WTC11 (cell line): Measurements from ENCODE around the gene THSD4. TPM values are rescaled to one million over a fixed set of nuclear protein-coding genes. Genes with fewer than 3 reads are reported as not detected.

Source experiments
- ATAC-seq: fragments of 200-7000 bp; cut with Tn5 transposase; 2 replicates; pipeline ENCODE4 v1.10.0; 2021; ENCODE audit warnings: mild to moderate bottlenecking, moderate library complexity
- CTCF ChIA-PET: fragments of 300-600 bp; sonication (Branson Sonifier 250); formaldehyde crosslinking; loops from one replicate; lab custom pipeline; 2021; ENCODE audit warnings: antibody characterized with exemption; lab: Charles Lee
- POLR2A ChIA-PET: fragments of 350-600 bp; sonication (Branson Sonifier 250); formaldehyde crosslinking; loops from one replicate; lab custom pipeline; 2021; ENCODE audit warnings: antibody characterized with exemption; lab: Charles Lee
- DNase-seq: peaks from one replicate; pipeline ENCODE4 v3.0.0; 2021; ENCODE audit warnings: low spot score
- H3K27ac Mint-ChIP-seq: 2 replicates; pipeline ENCODE4 v1.8.0; 2021; ENCODE audit warnings: mixed read lengths
- H3K27me3 Mint-ChIP-seq: 2 replicates; pipeline ENCODE4 v1.8.0; 2021; ENCODE audit warnings: low read depth, mild to moderate bottlenecking, moderate library complexity, mixed read lengths
- H3K36me3 Mint-ChIP-seq: 2 replicates; pipeline ENCODE4 v1.8.0; 2021; ENCODE audit warnings: mixed read lengths
- H3K4me1 Mint-ChIP-seq: 2 replicates; pipeline ENCODE4 v1.8.0; 2022; ENCODE audit warnings: mixed read lengths
- H3K4me3 Mint-ChIP-seq: 2 replicates; pipeline ENCODE4 v1.8.0; 2021; ENCODE audit warnings: mild to moderate bottlenecking, moderate library complexity, mixed read lengths
- H3K9me3 Mint-ChIP-seq: 2 replicates; pipeline ENCODE4 v1.8.0; 2021; ENCODE audit warnings: mixed read lengths
- AR ChIP-seq: fragments of 250-450 bp; sonication (Bioruptor Pico); IDR thresholded peaks from 2 replicates; pipeline ENCODE4 v1.9.0; 2021; ENCODE audit warnings: mild to moderate bottlenecking
- CTCF ChIP-seq: fragments of 200-600 bp; IDR thresholded peaks from 2 replicates; pipeline ENCODE4 v1.8.0; 2022; ENCODE audit warnings: antibody characterized with exemption
- E2F1 ChIP-seq: sonication (generic); formaldehyde crosslinking; IDR thresholded peaks from 2 replicates; pipeline ENCODE4 v1.8.0; 2022; ENCODE audit warnings: mild to moderate bottlenecking, missing genetic modification reagents
- FOXK1 ChIP-seq: sonication (generic); formaldehyde crosslinking; IDR thresholded peaks from 2 replicates; pipeline ENCODE4 v1.8.0; 2022; ENCODE audit warnings: mild to moderate bottlenecking, moderate library complexity, missing genetic modification reagents
- IRF1 ChIP-seq: sonication (generic); formaldehyde crosslinking; IDR thresholded peaks from 2 replicates; pipeline ENCODE4 v1.8.0; 2023; ENCODE audit warnings: missing genetic modification reagents
- IRF2 ChIP-seq: sonication (generic); formaldehyde crosslinking; IDR thresholded peaks from 2 replicates; pipeline ENCODE4 v1.8.0; 2022; ENCODE audit warnings: low read depth, missing genetic modification reagents, borderline replicate concordance
- JAZF1 ChIP-seq: fragments of 250-450 bp; sonication (Bioruptor Pico); IDR thresholded peaks from 2 replicates; pipeline ENCODE4 v1.9.0; 2021; ENCODE audit warnings: moderate library complexity, mild to moderate bottlenecking, inconsistent platforms
- JUN ChIP-seq: sonication (generic); formaldehyde crosslinking; IDR thresholded peaks from 2 replicates; pipeline ENCODE4 v1.8.0; 2023; ENCODE audit warnings: mild to moderate bottlenecking, missing genetic modification reagents
- NFYB ChIP-seq: sonication (generic); formaldehyde crosslinking; conservative IDR thresholded peaks from 2 replicates; pipeline ENCODE4 v1.8.0; 2022; ENCODE audit warnings: low read depth, missing genetic modification reagents
- NR1H2 ChIP-seq: sonication (generic); formaldehyde crosslinking; IDR thresholded peaks from 2 replicates; pipeline ENCODE4 v1.9.0; 2021; ENCODE audit warnings: mild to moderate bottlenecking, moderate library complexity, missing genetic modification reagents
- USF1 ChIP-seq: sonication (generic); formaldehyde crosslinking; IDR thresholded peaks from 2 replicates; pipeline ENCODE4 v1.8.0; 2022; ENCODE audit warnings: mild to moderate bottlenecking, missing genetic modification reagents
- ZNF219 ChIP-seq: sonication (generic); formaldehyde crosslinking; IDR thresholded peaks from 2 replicates; pipeline ENCODE4 v1.8.0; 2023; ENCODE audit warnings: missing genetic modification reagents, mild to moderate bottlenecking, borderline replicate concordance
- ZNF423 ChIP-seq: fragments of 250-450 bp; sonication (Bioruptor Pico); IDR thresholded peaks from 2 replicates; pipeline ENCODE4 v2.1.2; 2022; ENCODE audit warnings: mild to moderate bottlenecking, moderate library complexity
- ZNF671 ChIP-seq: fragments of 250-450 bp; sonication (Bioruptor Pico); IDR thresholded peaks from 2 replicates; pipeline ENCODE4 v1.8.0; 2021; ENCODE audit warnings: mild to moderate bottlenecking
- total RNA-seq: library from RNA; stranded (reverse); gene quantifications from 3 replicates; pipeline ENCODE4 v1.2.3, GENCODE V29; 2021
- TF ChIP-seq, protein P1 (sequence below): sonication (generic); formaldehyde crosslinking; IDR thresholded peaks from 2 replicates; pipeline ENCODE4 v1.8.1; 2022; ENCODE audit warnings: mild to moderate bottlenecking, missing genetic modification reagents, moderate library complexity, borderline replicate concordance
- TF ChIP-seq, protein P2 (sequence below): sonication (generic); formaldehyde crosslinking; IDR thresholded peaks from 2 replicates; pipeline ENCODE4 v1.8.1; 2023; ENCODE audit warnings: mild to moderate bottlenecking, missing genetic modification reagents
- TF ChIP-seq, protein P3 (sequence below): fragments of 250-450 bp; sonication (Bioruptor Pico); IDR thresholded peaks from 2 replicates; pipeline ENCODE4 v1.9.0; 2021; ENCODE audit warnings: moderate library complexity, mild to moderate bottlenecking, inconsistent platforms, borderline replicate concordance

The THSD4 gene
- total RNA-seq, 1 experiment from 2014 or later: 7.8 TPM

DNA sequence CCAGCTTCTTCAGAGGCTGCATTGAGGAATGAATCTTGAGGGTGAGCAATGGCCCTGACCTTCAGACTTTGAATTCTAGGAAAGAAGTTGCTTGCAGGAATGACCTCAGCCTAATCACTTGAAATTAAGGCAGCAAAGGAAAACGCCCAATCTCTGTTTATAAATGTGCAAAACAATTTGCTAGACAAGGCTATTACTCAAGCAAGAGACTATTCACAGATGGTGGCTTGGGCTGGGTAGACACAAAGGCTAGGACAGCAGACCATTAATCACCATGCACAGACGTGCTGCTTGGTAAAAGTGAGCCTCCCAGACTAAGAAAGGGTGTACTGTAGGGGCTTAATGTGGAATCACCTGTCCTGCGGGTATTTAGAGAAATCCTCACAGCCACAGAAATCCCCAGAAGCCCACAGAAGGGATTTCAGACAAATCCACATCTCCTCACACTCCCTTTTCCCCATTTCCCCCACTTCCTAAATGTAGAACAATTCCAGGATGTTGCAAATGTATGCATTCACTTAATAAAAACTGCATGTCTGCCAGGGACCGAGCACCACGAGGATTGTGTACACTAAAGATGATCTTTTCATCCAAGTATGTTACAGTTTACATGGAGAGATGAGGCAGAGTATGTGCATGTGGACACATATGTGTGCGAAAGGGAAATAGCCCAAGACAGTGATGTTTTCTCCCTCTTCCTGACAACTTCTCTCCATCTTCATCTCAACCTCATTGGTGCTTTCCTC lies 259.5 kb downstream of the THSD4 start (continued):
- TF ChIP-seq IRF1 (CRISPR knock-in tag): no peak

DNA sequence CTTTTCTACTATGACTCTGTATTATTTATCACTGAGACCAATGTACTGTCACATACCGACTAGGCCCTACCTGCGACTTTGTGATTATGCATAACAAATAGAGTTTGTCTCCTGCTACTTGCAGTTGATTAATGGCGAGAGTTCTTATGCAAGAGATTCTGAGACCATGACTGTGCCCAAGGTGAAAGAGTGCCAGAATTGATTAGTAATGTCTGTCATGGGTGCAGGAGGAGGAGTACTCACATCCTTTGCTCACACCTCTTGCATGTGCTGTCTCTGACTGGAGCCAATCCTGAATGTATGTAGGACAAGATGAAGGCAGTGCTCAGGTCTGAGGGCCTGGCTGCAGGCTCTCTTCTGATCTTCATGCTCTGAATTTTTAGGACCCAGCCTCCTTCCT lies 260.7 kb downstream of the THSD4 start:
- H3K9me3 Mint-ChIP-seq: peaks cover 25% of the 10 kb centered on the region
- DNase-seq (no peak), ATAC-seq (no peak)
- peaks cover 27% of the 10 kb centered on the region for H3K4me1 Mint-ChIP-seq
- no peak overlapping the region for H3K27ac Mint-ChIP-seq
- POLR2A ChIA-PET: no interaction called here
- TF ChIP-seq CTCF: no peak
- no peak for TF ChIP-seq NFYB
- TF ChIP-seq, protein P1, sequence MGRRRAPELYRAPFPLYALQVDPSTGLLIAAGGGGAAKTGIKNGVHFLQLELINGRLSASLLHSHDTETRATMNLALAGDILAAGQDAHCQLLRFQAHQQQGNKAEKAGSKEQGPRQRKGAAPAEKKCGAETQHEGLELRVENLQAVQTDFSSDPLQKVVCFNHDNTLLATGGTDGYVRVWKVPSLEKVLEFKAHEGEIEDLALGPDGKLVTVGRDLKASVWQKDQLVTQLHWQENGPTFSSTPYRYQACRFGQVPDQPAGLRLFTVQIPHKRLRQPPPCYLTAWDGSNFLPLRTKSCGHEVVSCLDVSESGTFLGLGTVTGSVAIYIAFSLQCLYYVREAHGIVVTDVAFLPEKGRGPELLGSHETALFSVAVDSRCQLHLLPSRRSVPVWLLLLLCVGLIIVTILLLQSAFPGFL: no peak
- no peak for TF ChIP-seq USF1 (CRISPR knock-in tag)
- TF ChIP-seq JAZF1 (CRISPR knock-in tag): no peak
- no peak for TF ChIP-seq ZNF671 (CRISPR knock-in tag)
- TF ChIP-seq, all 79 proteins: peak for 0
- H3K4me3 Mint-ChIP-seq: no peak overlapping the region
- CTCF ChIA-PET: no interaction called here
- H3K36me3 Mint-ChIP-seq: peaks cover 20% of the 10 kb centered on the region
- no peaks in the 10 kb centered on the region for H3K27me3 Mint-ChIP-seq

- no peak for ATAC-seq
Observed at GRCh38 chr15:71379893-71380292, 264.6 kb downstream of the THSD4 start.

DNA sequence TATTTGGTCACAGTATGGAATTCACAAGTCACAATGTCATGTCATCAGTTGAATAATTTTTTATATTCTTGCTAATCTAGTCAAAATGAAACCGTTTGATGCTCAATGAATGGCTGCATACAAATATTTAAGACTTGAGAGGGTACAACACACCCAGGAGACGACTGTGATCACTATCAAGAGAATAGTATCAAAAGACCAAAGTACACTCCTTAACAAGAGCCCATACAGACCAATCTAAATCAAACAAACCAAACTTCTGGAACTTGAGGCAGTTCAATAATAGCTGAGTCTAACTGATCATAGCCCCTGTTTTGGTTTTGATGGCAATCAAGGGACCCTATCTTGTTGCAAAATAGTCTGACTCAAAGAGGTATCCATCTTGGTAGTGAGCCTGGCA lies 265.1 kb downstream of the THSD4 start:
- Mint-ChIP-seq H3K36me3 (peaks cover 8% of the 10 kb centered on the region), H3K4me3 (no peak overlapping the region), H3K9me3 (peaks cover 12% of the 10 kb centered on the region), H3K4me1 (peaks cover 48% of the 10 kb centered on the region), H3K27ac (no peak overlapping the region), H3K27me3 (no peaks in the 10 kb centered on the region)
- no peak for DNase-seq
- ATAC-seq: no peak
- ChIA-PET CTCF (no interaction called here), POLR2A (no interaction called here)
- TF ChIP-seq, protein P2, sequence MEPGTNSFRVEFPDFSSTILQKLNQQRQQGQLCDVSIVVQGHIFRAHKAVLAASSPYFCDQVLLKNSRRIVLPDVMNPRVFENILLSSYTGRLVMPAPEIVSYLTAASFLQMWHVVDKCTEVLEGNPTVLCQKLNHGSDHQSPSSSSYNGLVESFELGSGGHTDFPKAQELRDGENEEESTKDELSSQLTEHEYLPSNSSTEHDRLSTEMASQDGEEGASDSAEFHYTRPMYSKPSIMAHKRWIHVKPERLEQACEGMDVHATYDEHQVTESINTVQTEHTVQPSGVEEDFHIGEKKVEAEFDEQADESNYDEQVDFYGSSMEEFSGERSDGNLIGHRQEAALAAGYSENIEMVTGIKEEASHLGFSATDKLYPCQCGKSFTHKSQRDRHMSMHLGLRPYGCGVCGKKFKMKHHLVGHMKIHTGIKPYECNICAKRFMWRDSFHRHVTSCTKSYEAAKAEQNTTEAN: no peak
- TF ChIP-seq ZNF219 (CRISPR knock-in tag): no peak
- no peak for TF ChIP-seq AR
- TF ChIP-seq, protein P3, sequence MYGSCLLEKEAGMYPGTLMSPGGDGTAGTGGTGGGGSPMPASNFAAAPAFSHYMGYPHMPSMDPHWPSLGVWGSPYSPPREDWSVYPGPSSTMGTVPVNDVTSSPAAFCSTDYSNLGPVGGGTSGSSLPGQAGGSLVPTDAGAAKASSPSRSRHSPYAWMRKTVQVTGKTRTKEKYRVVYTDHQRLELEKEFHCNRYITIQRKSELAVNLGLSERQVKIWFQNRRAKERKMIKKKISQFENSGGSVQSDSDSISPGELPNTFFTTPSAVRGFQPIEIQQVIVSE (CRISPR knock-in tag): no peak
- no peak for TF ChIP-seq E2F1
- no peak for TF ChIP-seq NR1H2 (CRISPR knock-in tag)
- TF ChIP-seq IRF1 (CRISPR knock-in tag): no peak
- TF ChIP-seq ZNF671 (CRISPR knock-in tag): no peak
- no peak for TF ChIP-seq FOXK1 (CRISPR knock-in tag)
- no peak for TF ChIP-seq JUN (CRISPR knock-in tag)
- no peak for TF ChIP-seq IRF2 (CRISPR knock-in tag)

More at GRCh38 chr15:71379893-71380292, 264.6 kb downstream of the THSD4 start:
- H3K4me3 Mint-ChIP-seq: no peak overlapping the region
- peaks cover 8% of the 10 kb centered on the region for H3K36me3 Mint-ChIP-seq
- DNase-seq: no peak
- ChIA-PET POLR2A (interaction anchor here (1.1 kb wide), 1 partner anchor 195 kb away, joined by 4 read pairs; no protein-coding TSS in a partner anchor), CTCF (no interaction called here)
- no peaks in the 10 kb centered on the region for H3K27me3 Mint-ChIP-seq
- H3K27ac Mint-ChIP-seq: no peak overlapping the region
- no peak for TF ChIP-seq ZNF423 (CRISPR knock-in tag)
- peaks cover 44% of the 10 kb centered on the region for H3K4me1 Mint-ChIP-seq
- peaks cover 12% of the 10 kb centered on the region for H3K9me3 Mint-ChIP-seq
